ENCODE measurements around the gene DEPDC5.
"Not testable (repeated sequence)": the region's sequence is repeated elsewhere in the genome, so short reads cannot be mapped to it uniquely, and the experiment has no call there.

The DEPDC5 gene

DNA sequence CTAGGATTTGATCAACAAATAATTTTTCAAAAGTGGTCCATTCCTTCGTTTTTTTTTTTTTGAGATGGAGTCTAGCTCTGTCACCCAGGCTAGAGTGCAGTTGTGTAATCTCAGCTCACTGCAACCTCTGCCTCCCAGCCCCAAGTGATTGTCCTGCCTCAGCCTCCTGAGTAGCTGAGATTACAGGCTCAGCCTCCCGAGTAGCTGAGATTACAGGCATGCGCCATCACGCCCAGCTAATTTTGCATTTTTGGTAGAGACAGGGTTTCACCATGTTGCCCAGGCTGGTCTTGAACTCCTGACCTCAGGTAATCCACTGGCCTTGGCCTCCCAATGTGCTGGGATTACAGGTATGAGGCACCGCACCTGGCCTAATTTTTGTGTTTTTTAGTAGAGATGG is 5.0 kb downstream of the DEPDC5 start:
- not testable (repeated sequence) for H3K4ac ChIP-seq (ENCODE audit: low read depth, low read length); H2BK15ac ChIP-seq (replicated peaks; ENCODE audit: low read depth); H3K79me2 ChIP-seq (ENCODE audit: control insufficient read depth, insufficient read depth, low read length); H4K5ac ChIP-seq (ENCODE audit: low read length); H3K18ac ChIP-seq (ENCODE audit: low read length); H3K4me1 ChIP-seq (ENCODE audit: control insufficient read depth, low read depth, low read length); H3K36me3 ChIP-seq (ENCODE audit: control insufficient read depth, insufficient read depth, low read length); H3K4me2 ChIP-seq (ENCODE audit: low read length); H2AK5ac ChIP-seq (ENCODE audit: low read length); H3K9ac ChIP-seq (ENCODE audit: low read length); H3K4me3 ChIP-seq (ENCODE audit: low read length); H2BK120ac ChIP-seq (ENCODE audit: low read depth, low read length); H2BK5ac ChIP-seq (ENCODE audit: low read length); H4K8ac ChIP-seq (ENCODE audit: low read depth, low read length); DNase-seq; H3K27me3 ChIP-seq (ENCODE audit: insufficient read depth, low read length, poor library complexity); H3K56ac ChIP-seq (ENCODE audit: low read length); H3K79me1 ChIP-seq (ENCODE audit: low read length); H3K27ac ChIP-seq (ENCODE audit: low read depth, low read length); H3K23ac ChIP-seq (ENCODE audit: low read length)
- no CpG with 5 or more reads among the region's 5 CpGs for WGBS (ENCODE audit: extremely low coverage, insufficient coverage, low lambda C conversion rate)

DNA sequence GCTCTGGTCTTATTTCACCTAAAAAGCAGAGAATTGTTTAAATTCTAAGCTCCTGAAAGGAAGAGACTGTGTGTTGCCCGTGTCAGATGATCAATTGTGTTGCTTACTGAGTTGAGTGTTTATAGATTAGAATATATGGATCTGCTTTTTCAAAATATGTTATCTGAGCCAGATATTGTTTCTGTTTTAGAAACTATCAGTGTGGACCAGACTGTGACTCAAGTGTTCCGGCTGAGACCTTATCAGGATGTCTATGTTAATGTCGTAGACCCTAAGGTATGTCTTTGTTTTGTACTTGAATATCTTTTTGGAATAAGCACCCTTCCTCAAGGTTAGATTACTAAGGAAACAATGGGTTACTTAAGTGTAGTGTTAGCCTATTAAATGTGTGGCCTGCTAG is 11.0 kb downstream of the DEPDC5 start:
- Histone ChIP-seq H2BK15ac (replicated peaks; ENCODE audit: low read depth) (no peak overlapping the region), H3K18ac (ENCODE audit: low read length) (no peak overlapping the region), H3K9ac (ENCODE audit: low read length) (no peak overlapping the region), H3K27ac (ENCODE audit: low read depth, low read length) (no peak overlapping the region), H2BK5ac (ENCODE audit: low read length) (no peak overlapping the region), H3K4me3 (ENCODE audit: low read length) (no peak overlapping the region), H2AK5ac (ENCODE audit: low read length) (no peak overlapping the region), H3K27me3 (ENCODE audit: insufficient read depth, low read length, poor library complexity) (no peaks in the 10 kb centered on the region), H3K79me1 (ENCODE audit: low read length) (no peaks in the 10 kb centered on the region), H3K79me2 (ENCODE audit: control insufficient read depth, insufficient read depth, low read length) (no peaks in the 10 kb centered on the region), H4K5ac (ENCODE audit: low read length) (no peak overlapping the region), H2BK120ac (ENCODE audit: low read depth, low read length) (no peak overlapping the region), H3K4me2 (ENCODE audit: low read length) (no peak overlapping the region), H3K23ac (ENCODE audit: low read length) (no peak overlapping the region), H3K4ac (ENCODE audit: low read depth, low read length) (no peak overlapping the region), H3K4me1 (ENCODE audit: control insufficient read depth, low read depth, low read length) (no peaks in the 10 kb centered on the region), H3K56ac (ENCODE audit: low read length) (no peak overlapping the region), H3K36me3 (ENCODE audit: control insufficient read depth, insufficient read depth, low read length) (peaks cover 1% of the 10 kb centered on the region), H4K8ac (ENCODE audit: low read depth, low read length) (no peak overlapping the region)
- no CpG with 5 or more reads among the region's 3 CpGs for WGBS (ENCODE audit: extremely low coverage, insufficient coverage, low lambda C conversion rate)
- DNase-seq: peak; percentile 30

DNA sequence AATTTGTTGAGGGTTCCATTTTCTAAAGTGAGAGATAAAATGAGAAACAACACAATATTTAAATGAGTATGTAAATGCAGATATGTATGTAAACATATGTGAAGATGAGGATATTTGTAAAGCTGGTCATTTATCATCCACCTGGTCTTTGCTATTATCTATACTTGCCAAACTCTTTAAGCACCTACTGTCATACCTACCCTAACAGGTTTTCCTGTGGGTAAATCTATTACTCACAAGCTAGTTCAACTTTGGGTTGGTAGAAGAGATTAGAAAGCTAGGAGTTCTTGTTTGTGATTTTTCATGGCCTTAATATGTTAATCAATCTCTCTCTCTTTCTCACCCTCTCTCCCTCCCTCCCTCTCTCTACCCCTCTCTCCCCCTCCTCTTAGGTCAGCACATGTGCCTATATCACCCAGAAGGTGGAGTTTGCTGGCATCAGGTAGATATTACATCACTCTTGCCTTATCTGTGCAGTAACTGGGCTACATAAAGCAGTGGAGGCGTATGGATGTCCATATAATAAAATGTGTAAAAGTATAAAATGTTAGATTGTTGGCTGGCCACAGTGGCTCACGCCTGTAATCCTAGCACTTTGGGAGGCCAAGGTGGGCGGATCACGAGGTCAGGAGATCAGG is 14.7 kb downstream of the DEPDC5 start:
- Histone ChIP-seq H3K36me3 (ENCODE audit: control insufficient read depth, insufficient read depth, low read length) (peaks cover 1% of the 10 kb centered on the region), H3K56ac (ENCODE audit: low read length) (no peak overlapping the region), H3K9ac (ENCODE audit: low read length) (no peak overlapping the region), H3K79me2 (ENCODE audit: control insufficient read depth, insufficient read depth, low read length) (no peaks in the 10 kb centered on the region), H2AK5ac (ENCODE audit: low read length) (no peak overlapping the region), H4K8ac (ENCODE audit: low read depth, low read length) (no peak overlapping the region), H3K27me3 (ENCODE audit: insufficient read depth, low read length, poor library complexity) (no peaks in the 10 kb centered on the region), H2BK120ac (ENCODE audit: low read depth, low read length) (no peak overlapping the region), H3K4me2 (ENCODE audit: low read length) (no peak overlapping the region), H3K18ac (ENCODE audit: low read length) (no peak overlapping the region), H4K5ac (ENCODE audit: low read length) (no peak overlapping the region), H2BK5ac (ENCODE audit: low read length) (no peak overlapping the region), H3K4ac (ENCODE audit: low read depth, low read length) (no peak overlapping the region), H3K79me1 (ENCODE audit: low read length) (no peaks in the 10 kb centered on the region), H3K27ac (ENCODE audit: low read depth, low read length) (no peak overlapping the region), H3K4me1 (ENCODE audit: control insufficient read depth, low read depth, low read length) (no peaks in the 10 kb centered on the region), H3K4me3 (ENCODE audit: low read length) (no peak overlapping the region), H3K23ac (ENCODE audit: low read length) (no peak overlapping the region), H2BK15ac (replicated peaks; ENCODE audit: low read depth) (no peak overlapping the region)
- DNase-seq: peak; percentile 24
- no CpG with 5 or more reads among the region's 4 CpGs for WGBS (ENCODE audit: extremely low coverage, insufficient coverage, low lambda C conversion rate)

- no peak overlapping the region for H3K4ac ChIP-seq (ENCODE audit: low read depth, low read length)
- no peak overlapping the region for H3K9ac ChIP-seq (ENCODE audit: low read length)
- WGBS (ENCODE audit: extremely low coverage, insufficient coverage, low lambda C conversion rate): no CpG with 5 or more reads among the region's 5 CpGs
- no peak overlapping the region for H3K56ac ChIP-seq (ENCODE audit: low read length)
- H2AK5ac ChIP-seq (ENCODE audit: low read length): no peak overlapping the region
- no peak overlapping the region for H2BK15ac ChIP-seq (replicated peaks; ENCODE audit: low read depth)
- no peak overlapping the region for H4K8ac ChIP-seq (ENCODE audit: low read depth, low read length)
- peaks cover 1% of the 10 kb centered on the region for H3K36me3 ChIP-seq (ENCODE audit: control insufficient read depth, insufficient read depth, low read length)
- H3K27me3 ChIP-seq (ENCODE audit: insufficient read depth, low read length, poor library complexity): no peaks in the 10 kb centered on the region
- H3K79me2 ChIP-seq (ENCODE audit: control insufficient read depth, insufficient read depth, low read length): no peaks in the 10 kb centered on the region
- H4K5ac ChIP-seq (ENCODE audit: low read length): no peak overlapping the region
- no peaks in the 10 kb centered on the region for H3K4me1 ChIP-seq (ENCODE audit: control insufficient read depth, low read depth, low read length)
- no peak overlapping the region for H3K27ac ChIP-seq (ENCODE audit: low read depth, low read length)
- no peaks in the 10 kb centered on the region for H3K79me1 ChIP-seq (ENCODE audit: low read length)
- H3K4me3 ChIP-seq (ENCODE audit: low read length): no peak overlapping the region
- no peak overlapping the region for H3K4me2 ChIP-seq (ENCODE audit: low read length)
- H3K18ac ChIP-seq (ENCODE audit: low read length): no peak overlapping the region
- DNase-seq: no peak
- H2BK5ac ChIP-seq (ENCODE audit: low read length): no peak overlapping the region
- H2BK120ac ChIP-seq (ENCODE audit: low read depth, low read length): no peak overlapping the region
- H3K23ac ChIP-seq (ENCODE audit: low read length): no peak overlapping the region
Measured at GRCh38 chr22:31773416-31773815, 19.6 kb downstream of the DEPDC5 start.

DNA sequence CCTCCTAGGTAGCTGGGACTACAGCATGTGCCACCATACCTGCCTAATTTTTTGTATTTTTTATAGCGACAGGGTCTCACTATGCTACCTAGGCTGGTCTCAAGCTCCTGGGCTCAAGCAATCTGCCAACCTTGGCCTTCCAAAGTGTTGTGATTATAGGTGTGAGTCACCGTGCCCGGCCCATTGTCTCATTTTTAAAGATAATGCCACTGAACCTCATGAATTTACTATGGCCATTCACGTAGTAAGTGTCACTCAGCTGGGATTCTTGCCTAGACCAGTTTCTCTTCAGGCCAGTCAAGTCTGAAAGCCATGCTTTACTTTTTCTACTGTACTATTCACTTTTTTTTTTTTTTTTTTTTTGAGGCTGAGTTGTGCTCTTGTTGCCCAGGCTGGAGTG is 22.4 kb downstream of the DEPDC5 start:
- Histone ChIP-seq H3K23ac (ENCODE audit: low read length) (no peak overlapping the region), H2BK120ac (ENCODE audit: low read depth, low read length) (no peak overlapping the region), H2AK5ac (ENCODE audit: low read length) (no peak overlapping the region), H3K27ac (ENCODE audit: low read depth, low read length) (no peak overlapping the region), H4K5ac (ENCODE audit: low read length) (no peak overlapping the region), H3K4ac (ENCODE audit: low read depth, low read length) (no peak overlapping the region), H3K56ac (ENCODE audit: low read length) (no peak overlapping the region), H3K27me3 (ENCODE audit: insufficient read depth, low read length, poor library complexity) (no peaks in the 10 kb centered on the region), H3K4me2 (ENCODE audit: low read length) (no peak overlapping the region), H3K79me2 (ENCODE audit: control insufficient read depth, insufficient read depth, low read length) (no peaks in the 10 kb centered on the region), H3K4me3 (ENCODE audit: low read length) (no peak overlapping the region), H3K18ac (ENCODE audit: low read length) (no peak overlapping the region), H3K36me3 (ENCODE audit: control insufficient read depth, insufficient read depth, low read length) (peaks cover 2% of the 10 kb centered on the region), H3K9ac (ENCODE audit: low read length) (no peak overlapping the region), H3K79me1 (ENCODE audit: low read length) (no peaks in the 10 kb centered on the region), H2BK5ac (ENCODE audit: low read length) (no peak overlapping the region), H4K8ac (ENCODE audit: low read depth, low read length) (no peak overlapping the region), H2BK15ac (replicated peaks; ENCODE audit: low read depth) (no peak overlapping the region), H3K4me1 (ENCODE audit: control insufficient read depth, low read depth, low read length) (no peaks in the 10 kb centered on the region)
- WGBS (ENCODE audit: extremely low coverage, insufficient coverage, low lambda C conversion rate): no CpG with 5 or more reads among the region's 4 CpGs
- no peak for DNase-seq

GRCh38 chr22:31789803-31790202 is 36.0 kb downstream of the DEPDC5 start:
- no peak overlapping the region for H3K4me3 ChIP-seq (ENCODE audit: low read length)
- no peaks in the 10 kb centered on the region for H3K36me3 ChIP-seq (ENCODE audit: control insufficient read depth, insufficient read depth, low read length)
- H3K9ac ChIP-seq (ENCODE audit: low read length): no peak overlapping the region
- no peaks in the 10 kb centered on the region for H3K79me1 ChIP-seq (ENCODE audit: low read length)
- H3K56ac ChIP-seq (ENCODE audit: low read length): no peak overlapping the region
- H4K8ac ChIP-seq (ENCODE audit: low read depth, low read length): no peak overlapping the region
- H3K23ac ChIP-seq (ENCODE audit: low read length): no peak overlapping the region
- no peak overlapping the region for H2BK5ac ChIP-seq (ENCODE audit: low read length)
- H2AK5ac ChIP-seq (ENCODE audit: low read length): no peak overlapping the region
- DNase-seq: no peak
- H3K4me1 ChIP-seq (ENCODE audit: control insufficient read depth, low read depth, low read length): no peaks in the 10 kb centered on the region
- H4K5ac ChIP-seq (ENCODE audit: low read length): no peak overlapping the region
- H3K27ac ChIP-seq (ENCODE audit: low read depth, low read length): no peak overlapping the region
- H3K27me3 ChIP-seq (ENCODE audit: insufficient read depth, low read length, poor library complexity): no peaks in the 10 kb centered on the region
- H3K18ac ChIP-seq (ENCODE audit: low read length): no peak overlapping the region
- no peaks in the 10 kb centered on the region for H3K79me2 ChIP-seq (ENCODE audit: control insufficient read depth, insufficient read depth, low read length)
- H3K4ac ChIP-seq (ENCODE audit: low read depth, low read length): no peak overlapping the region
- no CpG with 5 or more reads among the region's 3 CpGs for WGBS (ENCODE audit: extremely low coverage, insufficient coverage, low lambda C conversion rate)
- no peak overlapping the region for H2BK15ac ChIP-seq (replicated peaks; ENCODE audit: low read depth)
- H2BK120ac ChIP-seq (ENCODE audit: low read depth, low read length): no peak overlapping the region
- H3K4me2 ChIP-seq (ENCODE audit: low read length): no peak overlapping the region
